Right atrium auricular region (tissue), 2 donors: ENCODE results near the gene TFAM. TPM values are rescaled to one million over a fixed set of nuclear protein-coding genes. Genes with fewer than 3 reads are reported as not detected.

Experiments
- DNase-seq: peaks from one replicate; pipeline ENCODE4 v3.0.0-alpha.2; 2019; ENCODE audit warnings: low spot score
- H3K27ac ChIP-seq, 2 donors: fragments of 200-600 bp; sonication (generic); 1 replicate in 1 of 2; 2 replicates in 1 of 2; pipeline ENCODE4 v1.5.1; 2016 to 2019
- H3K27me3 ChIP-seq, 2 donors: fragments of 200-600 bp; sonication (generic); one replicate each; pipeline versions ENCODE4 v1.5.1 to v1.6.0; 2017 to 2019
- H3K36me3 ChIP-seq: fragments of 200-600 bp; sonication (generic); one replicate; pipeline ENCODE4 v1.5.1; 2016
- H3K4me1 ChIP-seq, 2 donors: fragments of 200-600 bp; sonication (generic); one replicate each; pipeline versions ENCODE4 v1.5.1 to v1.6.0; 2017 to 2019
- H3K4me3 ChIP-seq, 2 donors: fragments of 200-600 bp; sonication (generic); 1 replicate in 1 of 2; 2 replicates in 1 of 2; pipeline ENCODE4 v1.5.1; 2017 to 2019; ENCODE audit warnings: mild to moderate bottlenecking in 1 of 2, moderate library complexity in 1 of 2
- H3K9me3 ChIP-seq, 2 donors: fragments of 200-600 bp; sonication (generic); one replicate each; pipeline ENCODE4 v1.5.1; 2019
- CTCF ChIP-seq, 2 donors: fragments of 200-600 bp; sonication (generic); IDR thresholded peaks; one replicate each; pipeline ENCODE4 v1.5.1; 2019; ENCODE audit warnings: antibody characterized with exemption in 2 of 2
- total RNA-seq, 2 donors: library from RNA; depleted of rRNA; stranded (reverse); fragments of >200 nt; gene quantifications; one replicate each; pipeline ENCODE4 v1.1.0, GENCODE V29; 2016

Gene TFAM
- total RNA-seq: 10 to 100 TPM; 15.1 to 17.7 TPM

- peak within 1 kb of the TSS; percentile 77 to 86 for H3K4me3 ChIP-seq
- DNase-seq: peak; percentile 97
- H3K36me3 ChIP-seq: peaks cover 15% of the 10 kb centered on the region
- H3K4me1 ChIP-seq: peaks cover 0 to 22% of the 10 kb centered on the region in 2 donors
- H3K27me3 ChIP-seq: no peaks in the 10 kb centered on the region
- peak within 1 kb of the TSS; percentile 89 to 93 for H3K27ac ChIP-seq
- TF ChIP-seq CTCF (IDR thresholded peaks at IDR 0.05): peak; percentile 28 to 71
- H3K9me3 ChIP-seq: no peaks in the 10 kb centered on the region
These were observed at the start of gene TFAM for GRCh38 chr10:58384999-58385783. TSS of gene TFAM (plus strand) at chr10:58385410. CDS start at chr10:58385548, 138 bp downstream.

GRCh38 chr10:58336242-58336641 is 49.0 kb upstream of the TFAM start:
- Histone ChIP-seq H3K4me1 (peaks cover 0 to 30% of the 10 kb centered on the region in 2 donors), H3K27me3 (no peaks in the 10 kb centered on the region), H3K36me3 (no peaks in the 10 kb centered on the region), H3K4me3 (peak overlapping the region; percentile 84 to 86), H3K9me3 (no peaks in the 10 kb centered on the region), H3K27ac (peak overlapping the region; percentile 90 to 91)
- no peak for DNase-seq
- TF ChIP-seq CTCF (IDR thresholded peaks at IDR 0.05): no peak

GRCh38 chr10:58341422-58341821 is 43.8 kb upstream of the TFAM start:
- H3K4me1 ChIP-seq: peaks cover 0 to 20% of the 10 kb centered on the region in 2 donors
- peak overlapping the region in 1 of 2 donors; percentile 26 for H3K27ac ChIP-seq
- no peak overlapping the region for H3K4me3 ChIP-seq
- no peaks in the 10 kb centered on the region for H3K27me3 ChIP-seq
- no peaks in the 10 kb centered on the region for H3K36me3 ChIP-seq
- no peaks in the 10 kb centered on the region for H3K9me3 ChIP-seq
- TF ChIP-seq CTCF (IDR thresholded peaks at IDR 0.05): no peak
- no peak for DNase-seq

- peaks cover 0 to 15% of the 10 kb centered on the region in 2 donors for H3K4me1 ChIP-seq
- TF ChIP-seq CTCF (IDR thresholded peaks at IDR 0.05): no peak
- H3K9me3 ChIP-seq: no peaks in the 10 kb centered on the region
- no peaks in the 10 kb centered on the region for H3K27me3 ChIP-seq
- no peak for DNase-seq
- H3K36me3 ChIP-seq: no peaks in the 10 kb centered on the region
- no peak overlapping the region for H3K4me3 ChIP-seq
- H3K27ac ChIP-seq: peak overlapping the region in 1 of 2 donors; percentile 26
These were observed 43.3 kb upstream of the TFAM start for GRCh38 chr10:58341947-58342346.

GRCh38 chr10:58347967-58348366 is 37.2 kb upstream of the TFAM start:
- no peaks in the 10 kb centered on the region for H3K9me3 ChIP-seq
- H3K4me3 ChIP-seq: no peak overlapping the region
- H3K27me3 ChIP-seq: no peaks in the 10 kb centered on the region
- peaks cover 0 to 26% of the 10 kb centered on the region in 2 donors for H3K4me1 ChIP-seq
- H3K36me3 ChIP-seq: no peaks in the 10 kb centered on the region
- DNase-seq: no peak
- TF ChIP-seq CTCF (IDR thresholded peaks at IDR 0.05): no peak
- no peak overlapping the region for H3K27ac ChIP-seq
